H9 (cell line): ENCODE data around the gene SLC17A5. TPM values are rescaled to one million over a fixed set of nuclear protein-coding genes. Genes with fewer than 3 reads are reported as not detected.
"Not testable (repeated sequence)": the region's sequence is repeated elsewhere in the genome, so short reads cannot be mapped to it uniquely, and the experiment has no call there.

Source experiments
- DNase-seq: peaks from one replicate; pipeline ENCODE4 v3.0.0-alpha.2; 2017
- H2AFZ ChIP-seq: one replicate; pipeline ENCODE4 v1.6.1; 2013; ENCODE audit warnings: mild to moderate bottlenecking, low read length, control low read depth, moderate library complexity
- H2AK5ac ChIP-seq: 2 replicates; pipeline ENCODE4 v1.6.1; 2013; ENCODE audit warnings: low read length, control low read depth, mixed read lengths; ENCODE audit not compliant: insufficient read length
- H2BK120ac ChIP-seq: one replicate; pipeline ENCODE4 v1.6.1; 2013; ENCODE audit warnings: low read depth, mild to moderate bottlenecking, low read length, control low read depth, inconsistent platforms; ENCODE audit not compliant: poor library complexity, severe bottlenecking
- H2BK12ac ChIP-seq: 2 replicates; pipeline ENCODE4 v1.6.1; 2013; ENCODE audit warnings: low read length, control low read depth, mixed read lengths, low read depth; ENCODE audit not compliant: insufficient read length
- H2BK15ac ChIP-seq: 2 replicates; pipeline ENCODE4 v1.6.1; 2013; ENCODE audit warnings: low read depth, low read length, control low read depth
- H2BK20ac ChIP-seq: one replicate; pipeline ENCODE4 v1.6.1; 2013; ENCODE audit warnings: low read depth, mild to moderate bottlenecking, low read length, control low read depth, inconsistent platforms; ENCODE audit not compliant: poor library complexity, severe bottlenecking
- H2BK5ac ChIP-seq: 2 replicates; pipeline ENCODE4 v1.6.1; 2013; ENCODE audit warnings: low read length, control low read depth, mixed read lengths; ENCODE audit not compliant: insufficient read length
- H3K14ac ChIP-seq: 2 replicates; pipeline ENCODE4 v1.6.1; 2013; ENCODE audit warnings: low read length, control low read depth; ENCODE audit not compliant: insufficient read depth
- H3K18ac ChIP-seq: 2 replicates; pipeline ENCODE4 v1.6.1; 2013; ENCODE audit warnings: low read depth, mild to moderate bottlenecking, mixed read lengths, low read length, control low read depth; ENCODE audit not compliant: insufficient read length
- H3K23ac ChIP-seq: 2 replicates; pipeline ENCODE4 v1.6.1; 2013; ENCODE audit warnings: low read length, control low read depth, mixed read lengths, low read depth; ENCODE audit not compliant: insufficient read length
- H3K23me2 ChIP-seq: 2 replicates; pipeline ENCODE4 v1.6.1; 2013; ENCODE audit warnings: low read depth, mild to moderate bottlenecking, mixed read lengths, low read length, control low read depth; ENCODE audit not compliant: insufficient read length, poor library complexity, severe bottlenecking
- H3K27ac ChIP-seq: 2 replicates; pipeline ENCODE4 v1.5.1; 2013; ENCODE audit warnings: low read length, control low read depth, mixed read lengths, low read depth; ENCODE audit not compliant: insufficient read length
- H3K27me3 ChIP-seq: 2 replicates; pipeline ENCODE4 v1.6.1; 2013; ENCODE audit warnings: low read length, control low read depth, inconsistent platforms; ENCODE audit not compliant: insufficient read depth
- H3K4ac ChIP-seq: 2 replicates; pipeline ENCODE4 v1.6.1; 2013; ENCODE audit warnings: low read depth, mild to moderate bottlenecking, control low read depth, inconsistent platforms, low read length, moderate library complexity
- H3K4me1 ChIP-seq: 2 replicates; pipeline ENCODE4 v1.6.1; 2013; ENCODE audit warnings: low read length, control low read depth, inconsistent platforms; ENCODE audit not compliant: insufficient read depth
- H3K4me2 ChIP-seq: 2 replicates; pipeline ENCODE4 v1.6.1; 2013; ENCODE audit warnings: low read length, control low read depth, mixed read lengths; ENCODE audit not compliant: insufficient read length, insufficient read depth
- H3K56ac ChIP-seq: 2 replicates; pipeline ENCODE4 v1.6.1; 2013; ENCODE audit warnings: low read depth, mild to moderate bottlenecking, mixed read lengths, low read length, control low read depth; ENCODE audit not compliant: insufficient read length
- H3K79me1 ChIP-seq: 2 replicates; pipeline ENCODE4 v1.6.1; 2013; ENCODE audit warnings: low read depth, mild to moderate bottlenecking, moderate library complexity, low read length, control low read depth, inconsistent platforms; ENCODE audit not compliant: insufficient read depth, poor library complexity, severe bottlenecking
- H3K79me2 ChIP-seq: 2 replicates; pipeline ENCODE4 v1.6.1; 2013; ENCODE audit warnings: low read length, control low read depth, inconsistent platforms; ENCODE audit not compliant: insufficient read depth
- H3K9ac ChIP-seq: 2 replicates; pipeline ENCODE4 v1.6.1; 2013; ENCODE audit warnings: low read length, control low read depth, mixed read lengths; ENCODE audit not compliant: insufficient read length; ENCODE audit errors: extremely low read depth
- H3K9me3 ChIP-seq: one replicate; pipeline ENCODE4 v1.6.1; 2013; ENCODE audit warnings: low read depth, low read length, inconsistent platforms; ENCODE audit not compliant: control insufficient read depth
- H3T11ph ChIP-seq: one replicate; pipeline ENCODE4 v1.6.1; 2013; ENCODE audit warnings: mild to moderate bottlenecking, low read length, control low read depth, inconsistent platforms
- H4K20me1 ChIP-seq: one replicate; pipeline ENCODE4 v1.6.1; 2013; ENCODE audit not compliant: control insufficient read depth, insufficient read length, insufficient read depth
- H4K5ac ChIP-seq: 2 replicates; pipeline ENCODE4 v1.6.1; 2013; ENCODE audit warnings: low read depth, mild to moderate bottlenecking, mixed read lengths, low read length, control low read depth; ENCODE audit not compliant: insufficient read length
- H4K8ac ChIP-seq: replicated peaks from 2 replicates; pipeline ENCODE4 v1.6.1; 2013; ENCODE audit warnings: low read length, control low read depth, mixed read lengths, low read depth; ENCODE audit not compliant: insufficient read length
- H4K91ac ChIP-seq: 2 replicates; pipeline ENCODE4 v1.6.1; 2013; ENCODE audit warnings: low read depth, mild to moderate bottlenecking, moderate library complexity, mixed read lengths, low read length, control low read depth; ENCODE audit not compliant: insufficient read length
- H3K27ac Mint-ChIP-seq, 3 experiments: 2 replicates in 2 of 3; 3 replicates in 1 of 3; pipeline ENCODE4 v1.8.0; 2020 to 2021; ENCODE audit warnings: mixed read lengths in 3 of 3, mild to moderate bottlenecking in 1 of 3, moderate library complexity in 1 of 3
- H3K27me3 Mint-ChIP-seq: 2 replicates; pipeline ENCODE4 v1.8.0; 2021; ENCODE audit warnings: low read depth, mild to moderate bottlenecking, moderate library complexity, mixed read lengths
- H3K36me3 Mint-ChIP-seq, 3 experiments: 2 replicates in 2 of 3; 3 replicates in 1 of 3; pipeline ENCODE4 v1.8.0; 2020 to 2021; ENCODE audit warnings: low read depth in 3 of 3, mixed read lengths in 3 of 3; ENCODE audit not compliant: insufficient read depth in 1 of 3
- H3K4me1 Mint-ChIP-seq, 2 experiments: 2 replicates each; pipeline ENCODE4 v1.8.0; 2020; ENCODE audit warnings: mixed read lengths in 2 of 2
- H3K4me3 Mint-ChIP-seq, 2 experiments: 2 replicates in 1 of 2; 3 replicates in 1 of 2; pipeline ENCODE4 v1.8.0; 2020 to 2021; ENCODE audit warnings: mild to moderate bottlenecking in 2 of 2, mixed read lengths in 2 of 2, moderate library complexity in 1 of 2
- H3K9me3 Mint-ChIP-seq, 2 experiments: 2 replicates in 1 of 2; 3 replicates in 1 of 2; pipeline ENCODE4 v1.8.0; 2020; ENCODE audit warnings: mild to moderate bottlenecking in 2 of 2, mixed read lengths in 2 of 2, moderate library complexity in 1 of 2
- WGBS: extraction: QIAGEN DNeasy Blood & Tissue Kit; methylation state at CpG from one replicate; pipeline ENCODE4 v1.1.7; 2013; ENCODE audit warnings: missing lambda C conversion rate, low lambda C conversion rate, mixed read lengths; ENCODE audit not compliant: insufficient read length; ENCODE audit errors: extremely low coverage; 5-methylcytosine and 5-hydroxymethylcytosine counted together
- total RNA-seq: library from RNA; stranded (reverse); gene quantifications from 2 replicates; pipeline ENCODE4 v1.2.1, GENCODE V29; 2021

The SLC17A5 gene
- total RNA-seq, 1 experiment from 2014 or later = 8.9 TPM

DNA sequence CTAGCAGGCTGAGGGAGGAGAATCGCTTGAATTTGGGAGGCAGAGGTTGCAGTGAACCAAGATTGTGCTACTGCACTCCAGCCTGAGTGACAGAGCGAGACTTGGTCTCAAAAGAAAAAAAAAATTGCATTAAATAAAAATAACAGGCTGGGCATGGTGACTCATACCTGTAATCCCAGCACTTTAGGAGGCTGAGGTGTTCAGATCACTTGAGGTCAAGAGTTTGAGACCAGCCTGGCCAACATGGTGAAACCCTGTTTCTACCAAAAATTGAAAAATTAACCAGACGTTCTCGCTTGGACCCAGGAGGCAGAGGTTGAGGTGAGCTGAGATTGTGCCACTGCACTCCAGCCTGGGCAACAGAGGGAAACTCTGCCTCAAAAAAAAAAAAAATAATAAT, 102.7 kb downstream of the SLC17A5 start:
- not testable (repeated sequence) for H3K4me2 ChIP-seq, H3K9me3 Mint-ChIP-seq, H3K4me1 Mint-ChIP-seq, H3K27me3 Mint-ChIP-seq, H3K23me2 ChIP-seq, H3K27ac Mint-ChIP-seq, H2BK20ac ChIP-seq, H2BK5ac ChIP-seq, H3K9me3 ChIP-seq, H4K91ac ChIP-seq, H3K79me2 ChIP-seq, DNase-seq, H3K23ac ChIP-seq, H3K14ac ChIP-seq, H4K20me1 ChIP-seq, H2BK120ac ChIP-seq, H3K27me3 ChIP-seq, H3T11ph ChIP-seq, H3K18ac ChIP-seq, H2AFZ ChIP-seq, H3K36me3 Mint-ChIP-seq, H3K27ac ChIP-seq, H3K9ac ChIP-seq, H4K5ac ChIP-seq, H3K56ac ChIP-seq, H4K8ac ChIP-seq, H3K4ac ChIP-seq, H3K4me3 Mint-ChIP-seq, H3K4me1 ChIP-seq, H2BK15ac ChIP-seq, H2AK5ac ChIP-seq, H2BK12ac ChIP-seq, H3K79me1 ChIP-seq
- WGBS = no CpG with 5 or more reads among the region's 4 CpGs
